IPS-18a (cell line): Measurements from ENCODE around the gene ARFGAP3.
"Not testable (repeated sequence)": the region's sequence is repeated elsewhere in the genome, so short reads cannot be mapped to it uniquely, and the experiment has no call there.

Experiments
- H3K27ac ChIP-seq: one replicate; pipeline ENCODE4 v1.5.1; 2013; ENCODE audit warnings: low read length
- H3K27me3 ChIP-seq: one replicate; pipeline ENCODE4 v1.6.1; 2013; ENCODE audit warnings: mild to moderate bottlenecking, low read length; ENCODE audit not compliant: control insufficient read depth, insufficient read depth
- H3K36me3 ChIP-seq: one replicate; pipeline ENCODE4 v1.6.1; 2013; ENCODE audit warnings: low read depth, low read length; ENCODE audit not compliant: control insufficient read depth
- H3K4me1 ChIP-seq: one replicate; pipeline ENCODE4 v1.6.1; 2013; ENCODE audit warnings: low read depth, low read length; ENCODE audit not compliant: control insufficient read depth
- H3K4me3 ChIP-seq: one replicate; pipeline ENCODE4 v1.5.1; 2013; ENCODE audit warnings: low read length
- H3K9ac ChIP-seq: one replicate; pipeline ENCODE4 v1.6.1; 2013; ENCODE audit warnings: mild to moderate bottlenecking, low read length, moderate library complexity
- H3K9me3 ChIP-seq: one replicate; pipeline ENCODE4 v1.6.1; 2013; ENCODE audit warnings: low read depth, low read length; ENCODE audit not compliant: control insufficient read depth

ARFGAP3 gene

GRCh38 chr22:42768385-42769035 lies 88.6 kb downstream of the ARFGAP3 start:
- Histone ChIP-seq H3K9me3 (no peaks in the 10 kb centered on the region), H3K27ac (no peak overlapping the region), H3K27me3 (no peaks in the 10 kb centered on the region), H3K4me1 (no peaks in the 10 kb centered on the region), H3K9ac (no peak overlapping the region), H3K4me3 (no peak overlapping the region), H3K36me3 (no peaks in the 10 kb centered on the region)

GRCh38 chr22:42766860-42767259 lies 90.2 kb downstream of the ARFGAP3 start:
- Histone ChIP-seq H3K4me1 (no peaks in the 10 kb centered on the region), H3K27ac (no peak overlapping the region)

GRCh38 chr22:42764895-42765363 lies 92.1 kb downstream of the ARFGAP3 start:
- Histone ChIP-seq H3K36me3 (no peaks in the 10 kb centered on the region), H3K9me3 (no peaks in the 10 kb centered on the region), H3K27ac (no peak overlapping the region), H3K9ac (no peak overlapping the region), H3K4me3 (no peak overlapping the region), H3K4me1 (no peaks in the 10 kb centered on the region), H3K27me3 (no peaks in the 10 kb centered on the region)

More at GRCh38 chr22:42766860-42767259, 90.2 kb downstream of the ARFGAP3 start:
- H3K9ac ChIP-seq, result no peak overlapping the region
- H3K9me3 ChIP-seq, result no peaks in the 10 kb centered on the region
- no peaks in the 10 kb centered on the region for H3K36me3 ChIP-seq
- H3K27me3 ChIP-seq, result no peaks in the 10 kb centered on the region
- no peak overlapping the region for H3K4me3 ChIP-seq

- no peak overlapping the region for H3K9ac ChIP-seq
- no peaks in the 10 kb centered on the region for H3K4me1 ChIP-seq
- no peaks in the 10 kb centered on the region for H3K36me3 ChIP-seq
- H3K27me3 ChIP-seq, result no peaks in the 10 kb centered on the region
- H3K4me3 ChIP-seq, result no peak overlapping the region
- no peak overlapping the region for H3K27ac ChIP-seq
- H3K9me3 ChIP-seq, result no peaks in the 10 kb centered on the region
Observed at GRCh38 chr22:42763965-42764480, 93.0 kb downstream of the ARFGAP3 start.

- H3K27ac ChIP-seq, result no peak overlapping the region
- H3K36me3 ChIP-seq, result no peaks in the 10 kb centered on the region
- no peaks in the 10 kb centered on the region for H3K9me3 ChIP-seq
- H3K27me3 ChIP-seq, result no peaks in the 10 kb centered on the region
- H3K9ac ChIP-seq, result no peak overlapping the region
- peaks cover 6% of the 10 kb centered on the region for H3K4me1 ChIP-seq
- H3K4me3 ChIP-seq, result no peak overlapping the region
Observed at GRCh38 chr22:42760806-42761565, 96.1 kb downstream of the ARFGAP3 start.

- Histone ChIP-seq H3K27me3 (no peaks in the 10 kb centered on the region), H3K4me3 (no peak overlapping the region), H3K36me3 (no peaks in the 10 kb centered on the region), H3K27ac (no peak overlapping the region), H3K4me1 (peaks cover 6% of the 10 kb centered on the region), H3K9me3 (no peaks in the 10 kb centered on the region), H3K9ac (no peak overlapping the region)
Observed at GRCh38 chr22:42758931-42759629, 98.0 kb downstream of the ARFGAP3 start.

GRCh38 chr22:42755553-42755952 lies 101.5 kb downstream of the ARFGAP3 start:
- H3K36me3 ChIP-seq, H3K4me1 ChIP-seq, H3K9me3 ChIP-seq, H3K27ac ChIP-seq, H3K4me3 ChIP-seq, H3K9ac ChIP-seq, H3K27me3 ChIP-seq: not testable (repeated sequence)

- not testable (repeated sequence) for H3K4me3 ChIP-seq, H3K4me1 ChIP-seq, H3K27ac ChIP-seq, H3K36me3 ChIP-seq, H3K9ac ChIP-seq, H3K27me3 ChIP-seq, H3K9me3 ChIP-seq
Observed at GRCh38 chr22:42755121-42755520, 102.0 kb downstream of the ARFGAP3 start.

- Histone ChIP-seq H3K4me3 (no peak overlapping the region), H3K36me3 (no peaks in the 10 kb centered on the region), H3K4me1 (peaks cover 6% of the 10 kb centered on the region), H3K9ac (no peak overlapping the region), H3K9me3 (no peaks in the 10 kb centered on the region), H3K27ac (no peak overlapping the region), H3K27me3 (no peaks in the 10 kb centered on the region)
Observed at GRCh38 chr22:42754658-42755057, 102.4 kb downstream of the ARFGAP3 start.

- Histone ChIP-seq H3K4me1 (peaks cover 5% of the 10 kb centered on the region), H3K4me3 (no peak overlapping the region), H3K9ac (no peak overlapping the region), H3K27ac (no peak overlapping the region), H3K27me3 (no peaks in the 10 kb centered on the region), H3K9me3 (no peaks in the 10 kb centered on the region), H3K36me3 (no peaks in the 10 kb centered on the region)
Observed at GRCh38 chr22:42752912-42753311, 104.2 kb downstream of the ARFGAP3 start.

GRCh38 chr22:42752230-42752746 lies 104.8 kb downstream of the ARFGAP3 start:
- Histone ChIP-seq H3K27ac (no peak overlapping the region), H3K9ac (no peak overlapping the region), H3K27me3 (no peaks in the 10 kb centered on the region), H3K4me1 (peaks cover 5% of the 10 kb centered on the region), H3K4me3 (no peak overlapping the region), H3K36me3 (no peaks in the 10 kb centered on the region), H3K9me3 (no peaks in the 10 kb centered on the region)
